Astrocyte (in vitro differentiated cells and primary cell): ENCODE data around the gene RNGTT. TPM values are rescaled to one million over a fixed set of nuclear protein-coding genes. Genes with fewer than 3 reads are reported as not detected.
A peak's percentile ranks its signal among the peaks of the same experiment; 100 is the strongest.

Experiments
- DNase-seq: peaks from one replicate; pipeline ENCODE4 v3.0.0-alpha.2; 2010; ENCODE audit warnings: low read depth
- FAIRE-seq: peaks from 2 replicates; lab custom pipeline; 2011; peaks lifted over from hg19 to GRCh38; lab: Jason Lieb, UNC
- H2AFZ ChIP-seq: 2 replicates; pipeline ENCODE4 v1.6.0; 2012; ENCODE audit warnings: low read depth, low read length, inconsistent platforms
- H3K27ac ChIP-seq: 2 replicates; pipeline ENCODE4 v1.5.1; 2011; ENCODE audit warnings: low read depth, low read length, inconsistent platforms
- H3K27me3 ChIP-seq: 2 replicates; pipeline ENCODE4 v1.6.0; 2011; ENCODE audit warnings: low read length, inconsistent platforms; ENCODE audit not compliant: insufficient read depth
- H3K36me3 ChIP-seq: 2 replicates; pipeline ENCODE4 v1.5.1; 2011; ENCODE audit warnings: low read length, inconsistent platforms; ENCODE audit not compliant: insufficient read depth
- H3K4me1 ChIP-seq: 2 replicates; pipeline ENCODE4 v1.5.1; 2011; ENCODE audit warnings: low read length, inconsistent platforms; ENCODE audit not compliant: insufficient read depth
- H3K4me2 ChIP-seq: 2 replicates; pipeline ENCODE4 v1.6.0; 2012; ENCODE audit warnings: low read length, inconsistent platforms
- H3K4me3 ChIP-seq: 2 replicates; pipeline ENCODE4 v1.5.1; 2011; ENCODE audit warnings: low read depth, mild to moderate bottlenecking, low read length, inconsistent platforms; ENCODE audit not compliant: insufficient read depth
- H3K79me2 ChIP-seq: 2 replicates; pipeline ENCODE4 v1.6.0; 2012; ENCODE audit warnings: mild to moderate bottlenecking, low read length, inconsistent platforms; ENCODE audit not compliant: insufficient read depth
- H3K9ac ChIP-seq: 2 replicates; pipeline ENCODE4 v1.6.0; 2012; ENCODE audit warnings: mild to moderate bottlenecking, low read length, inconsistent platforms
- H3K9me3 ChIP-seq: 2 replicates; pipeline ENCODE4 v1.5.1; 2012; ENCODE audit warnings: low read depth, mild to moderate bottlenecking, low read length, inconsistent platforms; ENCODE audit not compliant: insufficient read depth
- H4K20me1 ChIP-seq: 2 replicates; pipeline ENCODE4 v1.6.0; 2012; ENCODE audit warnings: low read length, inconsistent platforms; ENCODE audit not compliant: insufficient read depth
- H3K27ac Mint-ChIP-seq: one replicate; pipeline ENCODE4 v1.8.0; 2021; ENCODE audit warnings: mild to moderate bottlenecking, mixed read lengths; ENCODE audit not compliant: unreplicated experiment
- H3K27me3 Mint-ChIP-seq: one replicate; pipeline ENCODE4 v1.8.0; 2021; ENCODE audit warnings: low read depth, mixed read lengths; ENCODE audit not compliant: unreplicated experiment
- H3K36me3 Mint-ChIP-seq: one replicate; pipeline ENCODE4 v1.8.0; 2021; ENCODE audit warnings: low read depth, mixed read lengths; ENCODE audit not compliant: unreplicated experiment
- H3K4me1 Mint-ChIP-seq: one replicate; pipeline ENCODE4 v1.8.0; 2021; ENCODE audit warnings: low read depth, mixed read lengths; ENCODE audit not compliant: unreplicated experiment
- H3K4me3 Mint-ChIP-seq: one replicate; pipeline ENCODE4 v1.8.0; 2021; ENCODE audit warnings: mild to moderate bottlenecking, moderate library complexity, mixed read lengths; ENCODE audit not compliant: unreplicated experiment
- H3K9me3 Mint-ChIP-seq: one replicate; pipeline ENCODE4 v1.8.0; 2021; ENCODE audit warnings: mild to moderate bottlenecking, mixed read lengths; ENCODE audit not compliant: unreplicated experiment
- EZH2 ChIP-seq: IDR thresholded peaks from 2 replicates; pipeline ENCODE4 v1.6.1; 2012; ENCODE audit warnings: mild to moderate bottlenecking, low read length, inconsistent platforms; ENCODE audit not compliant: insufficient read depth
- total RNA-seq: library from RNA; stranded (reverse); gene quantifications from 2 replicates; pipeline ENCODE4 v1.2.1, GENCODE V29; 2021
- TF ChIP-seq, protein P1 (sequence below): IDR thresholded peaks from 2 replicates; pipeline ENCODE4 v1.5.1; 2011; ENCODE audit warnings: low read depth, mild to moderate bottlenecking, inconsistent platforms, low read length, moderate library complexity; ENCODE audit not compliant: insufficient read depth

The RNGTT gene
- total RNA-seq, 1 donor from 2014 or later = 16.0 TPM

DNA sequence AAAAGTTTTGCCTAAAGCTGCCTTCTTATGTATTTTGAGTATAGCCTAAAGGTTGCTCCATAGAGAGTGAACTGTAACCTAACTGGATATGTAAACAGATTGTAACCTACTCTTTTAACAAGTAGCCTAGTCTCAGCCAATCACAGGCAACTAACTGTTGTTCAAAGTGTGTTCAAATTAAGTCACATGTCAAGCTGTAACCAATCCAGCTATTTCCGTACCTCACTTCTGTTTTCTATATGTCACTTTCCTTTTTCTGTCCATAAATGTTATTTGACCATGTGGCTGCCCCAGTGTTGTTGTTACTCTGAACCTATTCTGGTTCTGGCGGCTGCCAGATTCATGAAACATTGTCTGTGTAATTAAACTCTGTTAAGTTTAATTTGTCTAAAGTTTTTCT is 47.4 kb upstream of the RNGTT start:
- Mint-ChIP-seq H3K4me1 (peaks cover 8% of the 10 kb centered on the region), H3K36me3 (no peaks in the 10 kb centered on the region)

DNA sequence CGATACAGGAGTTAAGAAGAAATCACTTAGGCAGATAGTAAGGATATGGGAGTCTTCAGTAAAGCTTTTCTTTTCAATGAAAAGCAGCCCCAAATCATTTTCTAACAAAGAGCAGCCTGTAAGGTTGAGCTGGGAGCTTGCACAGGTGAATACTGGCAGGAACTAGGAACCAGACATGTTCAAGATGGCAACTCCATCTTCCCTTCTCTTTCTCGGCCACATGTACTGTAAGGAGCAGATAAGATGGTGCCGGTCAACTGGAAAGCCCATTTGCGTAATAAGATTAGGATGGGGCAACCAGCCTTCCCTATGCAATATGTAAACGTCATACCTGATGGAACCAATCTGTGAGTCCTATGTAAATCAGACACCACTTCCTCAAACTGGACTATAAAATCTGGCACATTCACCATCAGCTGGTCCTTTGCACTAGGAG is 46.2 kb upstream of the RNGTT start:
- Mint-ChIP-seq H3K4me1 (peaks cover 8% of the 10 kb centered on the region), H3K4me3 (no peak overlapping the region), H3K27me3 (no peaks in the 10 kb centered on the region), H3K36me3 (no peaks in the 10 kb centered on the region), H3K27ac (peak overlapping the region; percentile 4), H3K9me3 (no peaks in the 10 kb centered on the region)
- FAIRE-seq (no peak), DNase-seq (no peak)
- Histone ChIP-seq H4K20me1 (no peaks in the 10 kb centered on the region), H2AFZ (no peak overlapping the region), H3K27me3 (no peaks in the 10 kb centered on the region), H3K36me3 (no peaks in the 10 kb centered on the region), H3K9me3 (no peaks in the 10 kb centered on the region), H3K9ac (no peak overlapping the region), H3K4me3 (no peak overlapping the region), H3K4me2 (no peak overlapping the region), H3K27ac (no peak overlapping the region), H3K79me2 (no peaks in the 10 kb centered on the region), H3K4me1 (no peaks in the 10 kb centered on the region)
- no peak for TF ChIP-seq EZH2
- TF ChIP-seq, protein P1, sequence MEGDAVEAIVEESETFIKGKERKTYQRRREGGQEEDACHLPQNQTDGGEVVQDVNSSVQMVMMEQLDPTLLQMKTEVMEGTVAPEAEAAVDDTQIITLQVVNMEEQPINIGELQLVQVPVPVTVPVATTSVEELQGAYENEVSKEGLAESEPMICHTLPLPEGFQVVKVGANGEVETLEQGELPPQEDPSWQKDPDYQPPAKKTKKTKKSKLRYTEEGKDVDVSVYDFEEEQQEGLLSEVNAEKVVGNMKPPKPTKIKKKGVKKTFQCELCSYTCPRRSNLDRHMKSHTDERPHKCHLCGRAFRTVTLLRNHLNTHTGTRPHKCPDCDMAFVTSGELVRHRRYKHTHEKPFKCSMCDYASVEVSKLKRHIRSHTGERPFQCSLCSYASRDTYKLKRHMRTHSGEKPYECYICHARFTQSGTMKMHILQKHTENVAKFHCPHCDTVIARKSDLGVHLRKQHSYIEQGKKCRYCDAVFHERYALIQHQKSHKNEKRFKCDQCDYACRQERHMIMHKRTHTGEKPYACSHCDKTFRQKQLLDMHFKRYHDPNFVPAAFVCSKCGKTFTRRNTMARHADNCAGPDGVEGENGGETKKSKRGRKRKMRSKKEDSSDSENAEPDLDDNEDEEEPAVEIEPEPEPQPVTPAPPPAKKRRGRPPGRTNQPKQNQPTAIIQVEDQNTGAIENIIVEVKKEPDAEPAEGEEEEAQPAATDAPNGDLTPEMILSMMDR = no peak

More for the DNA sequence above, 47.4 kb upstream of the RNGTT start:
- H3K4me3 Mint-ChIP-seq = no peak overlapping the region
- H3K27me3 Mint-ChIP-seq = no peaks in the 10 kb centered on the region
- Histone ChIP-seq H3K36me3 (no peaks in the 10 kb centered on the region), H3K79me2 (no peaks in the 10 kb centered on the region), H3K4me3 (no peak overlapping the region), H3K4me2 (no peak overlapping the region), H3K4me1 (no peaks in the 10 kb centered on the region), H4K20me1 (no peaks in the 10 kb centered on the region), H2AFZ (no peak overlapping the region), H3K9me3 (no peaks in the 10 kb centered on the region), H3K9ac (no peak overlapping the region), H3K27me3 (no peaks in the 10 kb centered on the region), H3K27ac (no peak overlapping the region)
- H3K27ac Mint-ChIP-seq = no peak overlapping the region
- DNase-seq = no peak
- FAIRE-seq = no peak
- no peak for TF ChIP-seq EZH2
- TF ChIP-seq, protein P1 = no peak
- H3K9me3 Mint-ChIP-seq = no peaks in the 10 kb centered on the region

DNA sequence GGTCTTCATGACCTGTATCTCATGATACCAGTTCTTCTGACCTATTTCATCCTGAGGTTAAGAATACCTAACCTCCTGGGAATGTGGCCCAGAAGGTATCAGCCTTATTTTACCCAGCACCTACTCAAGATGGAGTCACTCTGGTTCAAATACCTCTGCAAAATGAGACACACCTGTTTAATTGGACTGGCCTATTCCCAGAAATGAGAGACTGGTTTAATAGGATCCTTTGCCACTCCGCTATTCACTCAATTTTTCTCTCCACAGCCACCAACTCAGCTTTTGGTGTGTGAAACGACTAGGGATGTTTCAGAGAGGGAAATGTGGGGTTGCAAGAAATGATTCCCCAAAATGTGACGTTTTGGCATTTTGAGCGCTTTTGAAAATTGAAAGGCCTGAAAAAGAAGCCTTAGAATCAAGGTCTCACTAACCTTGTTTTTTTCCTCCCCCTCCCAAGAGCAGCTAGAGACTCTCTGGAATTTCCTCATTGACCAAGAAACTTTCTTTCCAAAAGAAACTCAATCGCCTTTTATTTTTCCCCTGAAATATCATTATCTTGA is 45.5 kb upstream of the RNGTT start:
- Histone ChIP-seq H3K4me1 (no peaks in the 10 kb centered on the region), H3K4me3 (no peak overlapping the region), H3K4me2 (no peak overlapping the region), H3K79me2 (no peaks in the 10 kb centered on the region), H3K9ac (no peak overlapping the region), H2AFZ (no peak overlapping the region), H3K27ac (no peak overlapping the region), H3K36me3 (no peaks in the 10 kb centered on the region), H3K27me3 (no peaks in the 10 kb centered on the region), H4K20me1 (no peaks in the 10 kb centered on the region), H3K9me3 (no peaks in the 10 kb centered on the region)
- no peak overlapping the region for H3K27ac Mint-ChIP-seq
- FAIRE-seq (no peak), DNase-seq (no peak)
- no peak overlapping the region for H3K4me3 Mint-ChIP-seq
- TF ChIP-seq, protein P1 = no peak
- no peak for TF ChIP-seq EZH2
- H3K36me3 Mint-ChIP-seq = no peaks in the 10 kb centered on the region
- H3K27me3 Mint-ChIP-seq = no peaks in the 10 kb centered on the region
- H3K9me3 Mint-ChIP-seq = no peaks in the 10 kb centered on the region
- H3K4me1 Mint-ChIP-seq = peaks cover 8% of the 10 kb centered on the region
